Sciatic nerve (tissue), 2 donors: ENCODE results near the gene CD300LB. TPM values are rescaled to one million over a fixed set of nuclear protein-coding genes. Genes with fewer than 3 reads are reported as not detected.
A peak's percentile ranks its signal among the peaks of the same experiment; 100 is the strongest.
"Not testable (repeated sequence)": the region's sequence is repeated elsewhere in the genome, so short reads cannot be mapped to it uniquely, and the experiment has no call there.

ENCODE experiments used
- ATAC-seq: fragments of 200-7000 bp; cut with Tn5 transposase; one replicate; pipeline ENCODE4 v1.9.1; 2020; ENCODE audit warnings: mild to moderate bottlenecking, moderate library complexity
- DNase-seq: peaks from one replicate; pipeline ENCODE4 v3.0.0-alpha.2; 2020; ENCODE audit warnings: low spot score
- intact Hi-C: fragments of 100-400 bp; cut with DNase I; formaldehyde crosslinking; loops from one replicate; pipeline ENCODE4 v1.14.2; 2022
- total RNA-seq: library from RNA; stranded (reverse); fragmentation: NEBNext Ultra II Directional; extraction: Animal tissue kit (Norgen Biotek cat#: 25700); gene quantifications from one replicate; pipeline ENCODE4 v1.2.1, GENCODE V29; 2021
- donor health status: DM: no; HTN: no; CAD: no.
- donor health status: DM: no; HTN: no; CAD: no.

Gene CD300LB
- total RNA-seq: 1.2 TPM

- ATAC-seq (peak; percentile 42), DNase-seq (peak; percentile 36)
- intact Hi-C loops: no loop called here
Measured at GRCh38 chr17:74531231-74531761, at the start of gene CD300LB. Gene CD300LB (minus strand): TSS chr17:74531475. CDS start chr17:74531350, 125 bp downstream.

- DNase-seq (no peak), ATAC-seq (no peak)
- intact Hi-C loops: no loop called here
Measured at GRCh38 chr17:74579900-74580299, 48.6 kb upstream of the CD300LB start.

GRCh38 chr17:74578979-74579378 is 47.7 kb upstream of the CD300LB start:
- intact Hi-C loops: no loop called here
- ATAC-seq (no peak), DNase-seq (no peak)

GRCh38 chr17:74574489-74575142 is 43.3 kb upstream of the CD300LB start:
- no peak for DNase-seq
- intact Hi-C loops: no loop called here
- no peak for ATAC-seq

DNA sequence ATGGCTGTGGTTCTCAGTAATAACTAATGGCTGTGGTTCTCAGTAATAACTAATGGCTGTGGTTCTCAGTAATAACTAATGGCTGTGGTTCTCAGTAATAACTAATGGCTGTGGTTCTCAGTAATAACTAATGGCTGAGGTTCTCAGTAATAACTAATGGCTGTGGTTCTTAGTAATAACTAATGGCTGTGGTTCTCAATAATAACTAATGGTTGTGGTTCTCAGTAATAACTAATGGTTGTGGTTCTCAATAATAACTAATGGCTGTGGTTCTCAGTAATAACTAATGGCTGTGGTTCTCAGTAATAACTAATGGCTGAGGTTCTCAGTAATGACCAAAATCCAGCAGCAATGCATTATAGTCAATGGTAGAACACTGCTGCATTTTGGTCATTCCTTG is 42.4 kb upstream of the CD300LB start:
- intact Hi-C loops, DNase-seq, ATAC-seq: not testable (repeated sequence)

DNA sequence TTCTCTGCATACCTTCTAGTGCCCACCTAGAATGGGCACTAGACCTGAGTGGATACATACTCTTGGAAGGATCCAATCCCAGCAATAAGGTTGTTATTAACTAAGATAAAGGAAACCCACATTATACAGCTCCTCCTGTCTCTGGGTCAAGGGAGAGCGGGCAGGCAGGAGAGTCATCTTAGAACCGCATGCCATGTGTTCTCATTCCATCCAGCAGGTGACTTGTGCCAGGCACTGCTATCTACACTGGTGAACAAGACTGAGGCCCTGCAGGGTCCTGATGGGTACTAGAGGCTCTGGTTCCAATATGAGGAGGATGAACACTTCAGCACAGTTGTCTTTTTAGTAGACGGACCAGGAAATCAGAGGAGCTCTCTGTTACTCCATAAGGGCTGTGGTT is 41.9 kb upstream of the CD300LB start:
- intact Hi-C loops: no loop called here
- DNase-seq (no peak), ATAC-seq (no peak)

DNA sequence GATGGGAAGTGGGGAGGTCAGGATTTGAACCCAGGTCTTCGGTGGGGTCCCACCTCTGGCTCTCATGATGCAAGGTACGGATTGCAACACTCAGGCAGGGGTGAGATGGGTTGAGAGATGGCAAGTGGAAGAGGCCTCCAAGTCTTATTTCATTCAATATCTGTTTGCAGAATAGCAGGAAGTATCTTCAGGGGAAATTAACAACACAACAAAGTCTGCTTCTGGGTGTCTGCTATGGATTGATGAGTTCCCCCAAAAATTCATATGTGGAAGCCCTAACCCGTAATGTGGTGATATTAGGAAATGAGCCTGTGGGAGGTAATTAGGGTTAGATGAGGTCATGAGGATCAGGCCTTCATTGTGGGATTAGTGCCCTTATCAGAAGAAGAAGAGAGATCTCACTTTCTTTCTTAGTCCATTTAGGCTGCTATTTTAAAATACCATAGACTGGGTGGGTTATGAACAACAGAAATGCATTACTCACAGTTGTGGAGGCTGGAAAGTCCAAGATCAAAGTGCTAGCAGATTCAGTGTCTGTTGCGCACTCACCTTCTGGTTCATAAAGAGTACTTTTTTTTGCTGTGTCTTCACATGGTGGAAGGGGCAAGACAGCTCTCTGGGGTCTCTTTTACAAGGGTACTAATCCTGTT is 40.5 kb upstream of the CD300LB start:
- ATAC-seq (no peak), DNase-seq (no peak)
- intact Hi-C loops: no loop called here

GRCh38 chr17:74569020-74570003 is 38.0 kb upstream of the CD300LB start:
- intact Hi-C loops: no loop called here
- ATAC-seq: peak; percentile 88
- DNase-seq: peak; percentile 68

GRCh38 chr17:74568106-74568873 is 37.0 kb upstream of the CD300LB start:
- DNase-seq (no peak), ATAC-seq (no peak)
- intact Hi-C loops: no loop called here

- intact Hi-C loops: no loop called here
- peak; percentile 31 for ATAC-seq
Measured at GRCh38 chr17:74567397-74567796, 36.1 kb upstream of the CD300LB start, which contains the start of gene CD300H. Gene CD300H (minus strand): TSS chr17:74567509.

GRCh38 chr17:74566132-74566753 is 35.0 kb upstream of the CD300LB start:
- intact Hi-C loops: no loop called here
- DNase-seq: no peak
- no peak for ATAC-seq

More at GRCh38 chr17:74567397-74567796, 36.1 kb upstream of the CD300LB start, which contains the start of gene CD300H:
- no peak for DNase-seq

DNA sequence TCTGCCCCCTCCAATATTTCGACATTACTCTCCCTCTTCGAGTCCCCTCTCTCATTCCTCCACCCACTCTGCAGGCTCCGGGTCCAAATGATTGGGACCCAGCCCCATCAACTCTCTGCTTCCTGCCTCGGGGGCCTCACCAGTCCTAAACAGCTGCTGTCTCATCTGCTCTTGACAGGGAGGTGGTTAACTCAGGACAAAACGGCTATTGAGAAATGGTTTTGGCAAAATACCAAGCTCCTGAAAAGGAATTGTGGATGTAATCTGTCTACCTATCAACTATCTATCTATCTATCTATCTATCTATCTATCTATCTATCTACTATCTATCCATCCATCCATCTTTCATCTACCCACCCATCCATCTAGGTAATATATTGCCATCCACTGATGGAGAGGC is 33.9 kb upstream of the CD300LB start:
- intact Hi-C loops: no loop called here

DNA sequence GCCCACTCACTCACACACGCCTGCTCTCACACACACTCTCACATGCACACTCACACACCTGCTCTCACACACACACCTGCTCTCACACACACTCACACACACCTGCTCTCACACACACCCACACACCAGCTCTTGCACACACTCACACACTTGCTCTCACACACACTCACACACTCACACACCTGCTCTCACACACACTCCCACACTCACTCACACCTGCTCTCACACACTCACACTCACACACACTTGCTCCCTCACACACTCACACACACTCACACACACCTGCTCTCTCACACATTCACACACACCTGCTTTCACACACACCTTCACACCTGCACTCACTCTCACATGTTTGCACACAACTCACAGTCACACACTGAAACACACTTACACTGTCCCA is 32.1 kb upstream of the CD300LB start:
- intact Hi-C loops: no loop called here
- ATAC-seq (no peak), DNase-seq (no peak)

More for the DNA sequence above, 33.9 kb upstream of the CD300LB start:
- ATAC-seq: no peak
- no peak for DNase-seq

- DNase-seq (no peak), ATAC-seq (no peak)
- intact Hi-C loops: no loop called here
Measured at GRCh38 chr17:74561586-74561985, 30.3 kb upstream of the CD300LB start.

- no peak for ATAC-seq
- intact Hi-C loops: no loop called here
Measured at GRCh38 chr17:74558882-74559519, 27.7 kb upstream of the CD300LB start.

GRCh38 chr17:74558402-74558801 is 27.1 kb upstream of the CD300LB start:
- ATAC-seq, DNase-seq, intact Hi-C loops: not testable (repeated sequence)

More at GRCh38 chr17:74558882-74559519, 27.7 kb upstream of the CD300LB start:
- DNase-seq: no peak

DNA sequence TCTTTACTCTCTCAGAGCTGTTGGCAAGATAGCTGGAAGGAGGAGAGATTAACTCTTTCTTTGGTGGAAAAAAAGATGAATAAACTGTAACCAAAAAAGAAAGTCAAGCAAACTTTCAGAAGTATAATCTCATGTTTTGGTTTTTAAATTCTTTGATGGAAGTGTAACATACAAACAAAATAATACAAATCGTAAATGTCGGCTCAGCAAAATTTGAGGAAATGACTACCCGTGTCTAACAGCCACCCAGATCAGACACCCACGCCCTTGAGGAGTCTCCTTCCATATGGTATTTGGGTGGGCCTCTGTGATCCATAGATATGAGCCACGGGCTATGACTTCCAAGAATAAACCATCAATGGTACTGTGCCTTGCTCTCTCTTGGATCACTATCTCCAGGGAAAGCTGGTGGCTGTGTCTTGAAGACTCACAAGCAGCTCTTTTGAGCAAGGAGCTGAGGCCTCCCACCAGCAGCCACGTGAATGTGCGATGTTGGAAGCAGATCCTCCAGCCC is 24.2 kb upstream of the CD300LB start:
- intact Hi-C loops: no loop called here
- no peak for DNase-seq
- ATAC-seq: no peak
